AG08396 (cell line): ENCODE measurements around the gene NEMF.
"Not testable (repeated sequence)": the region's sequence is repeated elsewhere in the genome, so short reads cannot be mapped to it uniquely, and the experiment has no call there.

ENCODE experiments used
- DNase-seq: peaks from one replicate; pipeline ENCODE4 v3.0.0; 2012; ENCODE audit warnings: low spot score, mixed read lengths

NEMF gene

DNA sequence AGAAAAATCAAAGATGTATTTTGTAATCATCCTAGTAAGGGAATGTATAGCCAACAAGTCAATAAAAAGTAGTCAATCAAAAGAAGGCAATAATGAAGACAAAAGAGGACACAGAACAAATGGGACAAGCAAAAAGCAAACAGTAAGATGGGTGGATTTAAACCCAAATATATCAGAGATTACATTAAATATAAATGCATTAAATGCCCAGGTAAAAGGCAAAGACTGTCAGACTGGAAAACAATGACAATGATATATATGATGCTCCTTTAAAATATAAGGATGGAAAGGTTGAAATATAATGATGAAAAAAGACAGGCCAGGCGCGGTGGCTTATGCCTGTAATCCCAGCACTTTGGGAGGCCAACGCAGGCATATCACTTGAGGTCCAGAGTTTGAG is 35.7 kb downstream of the NEMF start:
- no peak for DNase-seq

DNA sequence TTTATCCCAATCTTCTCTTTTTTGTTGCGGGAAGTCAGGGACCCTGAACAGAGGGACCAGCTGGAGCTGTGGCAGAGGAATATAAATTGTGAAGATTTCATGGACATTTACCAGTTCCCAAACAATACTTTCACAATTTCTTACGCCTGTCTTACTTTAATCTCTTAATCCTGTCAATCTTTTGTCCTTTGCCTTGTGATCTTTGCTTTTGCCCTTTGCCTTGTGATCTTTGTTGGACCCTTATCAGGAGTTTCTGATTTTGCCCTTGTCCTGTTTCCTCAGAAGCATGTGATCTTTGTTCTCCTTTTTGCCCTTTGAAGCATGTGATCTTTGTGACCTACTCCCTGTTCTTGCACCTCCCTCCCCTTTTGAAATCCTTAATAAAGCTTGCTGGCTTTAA is 36.5 kb downstream of the NEMF start:
- DNase-seq: not testable (repeated sequence)

DNA sequence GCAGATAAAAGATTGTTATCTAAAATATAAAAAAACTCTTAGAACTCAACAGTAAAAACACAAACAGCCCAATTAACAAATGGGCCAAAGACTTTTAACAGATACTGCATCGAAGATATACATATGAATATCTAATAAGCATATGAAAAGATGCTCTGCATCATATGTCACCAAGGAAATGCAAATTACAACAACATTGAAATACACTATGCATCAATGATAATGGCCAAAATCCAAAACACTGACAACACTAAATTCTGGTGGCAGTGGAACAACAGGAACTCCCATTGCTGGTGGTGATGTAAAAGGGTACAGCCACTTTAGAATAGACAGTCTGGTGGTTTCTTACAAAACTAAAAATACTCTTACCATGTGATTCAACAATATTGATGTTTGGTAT is 43.8 kb downstream of the NEMF start:
- no peak for DNase-seq

DNA sequence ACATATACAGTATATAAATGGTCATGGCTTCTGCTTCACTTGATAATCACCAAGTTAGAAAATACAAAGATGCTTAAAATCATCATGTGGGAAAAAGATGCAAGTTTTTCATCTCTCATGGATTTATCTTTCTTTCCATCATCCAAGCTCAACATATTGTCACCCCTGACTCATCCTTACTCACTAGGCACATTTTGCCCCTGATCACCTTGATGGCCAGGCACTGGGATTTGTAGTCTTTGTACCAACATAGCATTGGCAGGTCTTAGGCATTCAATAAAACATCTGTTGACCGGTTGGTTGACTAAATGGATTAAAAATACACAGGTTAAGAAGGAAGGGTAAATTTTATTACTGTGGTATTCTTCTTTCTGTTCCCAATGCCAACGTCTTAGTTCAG is 56.6 kb downstream of the NEMF start:
- DNase-seq: no peak

DNA sequence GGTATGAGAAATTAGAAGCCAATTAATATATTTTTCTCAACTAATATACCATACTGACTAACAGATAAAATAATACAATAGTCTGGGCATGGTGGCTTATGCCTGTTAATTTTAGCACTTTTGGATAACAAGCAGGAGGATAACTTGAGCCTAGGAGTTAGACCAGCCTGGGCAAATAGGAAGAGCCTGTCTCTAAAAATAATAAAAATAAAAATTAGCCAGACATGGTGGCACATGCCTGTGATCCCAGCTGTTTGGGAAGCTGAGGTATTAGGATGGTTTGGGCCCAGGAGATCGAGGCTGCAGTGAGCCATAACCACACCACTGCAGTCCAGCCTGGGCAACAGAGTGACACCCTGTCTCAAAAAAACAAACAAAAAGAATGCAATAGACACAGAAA is 60.0 kb downstream of the NEMF start:
- no peak for DNase-seq

DNA sequence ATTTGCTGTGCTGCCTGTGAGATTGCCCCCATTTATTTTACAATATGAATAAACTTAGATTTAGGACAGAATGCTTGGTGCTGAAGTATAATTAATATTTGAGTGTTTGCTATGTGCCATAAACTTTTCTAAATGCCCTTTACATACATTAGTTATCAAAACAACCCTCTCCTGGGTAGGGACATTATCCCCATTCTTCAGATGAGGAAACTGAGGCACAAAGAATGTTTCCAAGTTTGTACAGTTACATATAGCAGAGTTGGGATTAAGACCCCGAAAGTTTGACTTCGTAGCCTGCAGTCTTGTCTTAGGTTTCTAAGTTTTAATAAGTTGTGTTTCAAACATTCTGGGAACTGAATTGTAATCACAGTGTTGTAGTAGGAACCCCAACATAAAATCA is 66.3 kb downstream of the NEMF start:
- DNase-seq: no peak

DNA sequence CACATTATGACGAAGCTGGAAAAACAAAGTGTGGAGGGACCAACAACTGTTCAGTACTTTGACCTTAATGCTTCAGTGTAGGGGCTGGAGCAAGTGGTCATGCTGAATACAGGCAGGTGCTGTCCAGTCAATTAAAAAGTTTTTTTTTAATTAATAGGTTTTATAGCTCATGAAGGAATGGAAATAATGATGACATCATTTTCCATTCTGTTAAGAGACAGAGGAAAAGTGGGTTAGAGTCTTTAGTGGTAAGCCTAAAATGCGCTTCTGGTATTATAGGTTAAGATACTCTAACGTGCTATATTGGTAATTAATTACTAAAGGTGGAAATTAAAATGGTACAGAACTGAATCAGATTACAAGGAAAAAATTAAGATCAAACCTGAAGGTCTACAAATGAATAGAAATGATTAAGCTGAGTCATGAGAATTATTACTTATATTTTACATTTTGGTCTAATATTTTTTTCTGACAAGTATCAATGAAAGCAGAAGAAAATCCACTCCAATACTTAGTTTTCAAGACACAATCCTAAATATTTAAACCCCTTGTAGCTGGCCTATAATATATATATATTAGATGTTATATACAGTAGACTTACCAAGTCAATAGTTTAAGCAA is 69.1 kb downstream of the NEMF start:
- DNase-seq: no peak

DNA sequence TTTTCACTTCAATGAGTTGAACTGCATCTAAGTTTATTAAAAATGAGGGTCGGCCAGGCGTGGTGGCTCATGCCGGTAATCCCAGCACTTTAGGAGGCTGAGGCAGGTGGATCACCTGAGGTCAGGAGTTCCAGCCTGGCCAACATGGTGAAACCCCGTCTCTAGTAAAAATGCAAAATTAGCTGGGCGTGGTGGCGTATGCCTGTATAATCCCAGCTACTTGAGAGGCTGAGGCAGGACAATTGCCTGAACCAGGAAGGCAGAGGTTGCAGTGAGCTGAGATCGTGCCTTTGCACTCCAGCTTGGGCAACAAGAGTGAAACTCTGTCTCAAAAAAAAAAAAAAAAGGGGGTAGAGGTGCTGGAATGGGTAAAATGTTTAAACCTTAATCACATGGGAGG is 71.5 kb downstream of the NEMF start:
- DNase-seq: not testable (repeated sequence)

DNA sequence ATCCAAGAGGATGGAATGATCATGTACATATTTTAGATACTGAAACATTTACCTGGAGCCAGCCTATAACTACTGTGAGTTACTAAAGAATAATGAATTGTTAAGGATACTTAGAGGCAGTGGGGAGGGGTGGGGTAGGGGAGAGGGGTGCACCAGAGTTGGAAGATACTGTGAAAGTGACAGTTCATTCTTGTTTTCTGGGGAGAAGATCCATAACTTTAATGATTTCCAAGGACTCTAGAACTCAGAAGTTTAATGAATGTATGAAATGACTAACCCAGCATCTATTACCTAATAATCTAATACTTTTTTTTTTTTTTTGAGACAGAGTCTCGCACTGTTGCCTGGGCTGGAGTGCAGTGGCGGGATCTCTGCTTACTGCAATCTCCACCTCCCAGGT is 74.2 kb downstream of the NEMF start:
- no peak for DNase-seq

DNA sequence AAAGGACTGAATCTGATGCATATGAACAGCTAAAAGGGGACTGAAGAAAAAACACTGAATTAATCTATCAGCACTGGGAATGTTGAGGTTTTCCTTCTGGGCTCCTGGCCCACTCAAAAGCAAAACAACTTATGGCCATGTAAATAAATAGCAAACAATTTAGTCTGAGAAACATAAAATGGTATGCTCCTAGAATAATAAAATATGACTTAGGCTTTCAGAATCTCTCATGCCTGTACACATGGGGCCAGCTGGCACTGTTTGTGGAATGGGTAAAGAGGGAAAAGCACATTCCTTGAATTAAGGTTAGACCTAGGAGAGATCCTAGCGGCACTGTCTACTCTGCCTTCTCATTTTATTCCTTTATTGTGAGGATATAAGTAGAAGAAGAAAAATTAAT is 78.5 kb downstream of the NEMF start:
- peak; percentile 7 for DNase-seq

DNA sequence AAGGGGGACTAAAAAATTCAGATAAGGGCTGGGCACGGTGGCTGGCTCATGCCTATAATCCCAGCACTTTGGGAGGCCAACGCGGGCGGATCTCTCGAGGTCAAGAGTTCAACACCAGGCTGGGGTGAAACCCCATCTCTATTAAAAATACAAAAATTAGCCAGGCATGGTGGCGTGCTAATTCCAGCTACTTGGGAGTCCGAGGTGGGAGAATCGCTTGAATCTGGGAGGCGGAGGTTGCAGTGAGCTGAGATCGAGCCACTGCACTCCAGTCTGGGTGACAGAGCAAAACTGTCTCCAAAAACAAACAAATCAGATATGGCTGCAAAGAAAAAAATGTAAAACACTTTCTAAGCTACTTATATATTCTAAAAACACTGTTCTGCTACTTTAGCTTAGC is 80.9 kb downstream of the NEMF start:
- not testable (repeated sequence) for DNase-seq

DNA sequence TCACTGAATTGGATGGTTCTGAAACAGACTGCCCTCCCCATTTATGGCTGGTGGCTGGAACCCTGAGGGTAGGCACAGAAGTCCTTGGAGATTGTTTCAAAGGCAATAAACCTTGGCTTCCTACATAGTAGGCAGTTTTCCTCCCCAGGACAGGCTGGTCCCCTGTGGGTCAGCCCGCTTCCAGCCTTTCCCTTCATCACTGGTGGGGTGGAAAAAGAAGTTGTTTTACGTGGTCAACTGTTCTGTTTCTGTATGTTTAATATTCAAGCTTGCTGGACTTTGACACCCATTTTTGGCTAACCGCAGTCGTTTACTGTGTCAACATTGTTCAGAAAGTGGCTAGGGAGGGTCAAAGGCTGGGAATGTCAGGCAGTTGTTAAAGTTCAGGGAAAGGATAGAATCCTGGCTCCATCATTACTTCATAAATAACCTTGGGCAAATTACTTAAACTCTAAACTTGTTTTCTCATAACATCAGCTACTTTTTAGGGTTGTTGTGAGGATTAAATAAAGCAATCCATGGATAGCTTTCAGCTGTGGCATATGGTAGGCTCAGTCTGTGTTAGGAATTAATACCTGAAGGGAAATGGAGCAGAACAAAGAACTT is 82.3 kb downstream of the NEMF start:
- peak; percentile 12 for DNase-seq

DNA sequence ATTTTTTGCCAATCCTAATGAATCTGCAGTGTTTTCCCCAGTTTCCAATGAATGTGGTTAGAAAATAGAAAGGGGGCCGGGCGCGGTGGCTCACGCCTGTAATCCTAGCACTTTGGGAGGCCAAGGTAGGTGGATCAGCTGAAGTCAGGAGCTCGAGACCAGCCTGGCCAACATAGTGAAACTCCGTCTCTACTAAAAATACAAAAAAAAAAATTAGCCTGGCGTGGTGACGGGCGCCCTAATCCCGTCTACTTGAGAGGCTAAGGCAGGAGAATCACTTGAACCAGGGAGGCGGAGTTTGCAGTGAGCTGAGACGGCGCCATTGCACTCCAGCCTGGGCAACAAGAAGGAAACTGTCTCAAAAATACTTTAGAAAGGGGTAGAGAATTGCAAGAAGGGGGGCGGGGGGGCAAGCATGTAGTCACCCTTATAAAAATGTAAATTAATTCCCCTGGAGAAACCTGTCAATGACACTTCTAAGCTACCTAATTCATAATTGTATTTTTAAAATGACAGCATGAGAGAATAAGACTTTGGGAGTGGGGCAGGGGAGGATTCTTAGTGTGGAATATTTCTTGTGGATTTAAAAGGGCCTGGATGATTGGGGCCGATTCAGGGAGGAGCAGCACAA is 82.9 kb downstream of the NEMF start:
- DNase-seq: no peak

DNA sequence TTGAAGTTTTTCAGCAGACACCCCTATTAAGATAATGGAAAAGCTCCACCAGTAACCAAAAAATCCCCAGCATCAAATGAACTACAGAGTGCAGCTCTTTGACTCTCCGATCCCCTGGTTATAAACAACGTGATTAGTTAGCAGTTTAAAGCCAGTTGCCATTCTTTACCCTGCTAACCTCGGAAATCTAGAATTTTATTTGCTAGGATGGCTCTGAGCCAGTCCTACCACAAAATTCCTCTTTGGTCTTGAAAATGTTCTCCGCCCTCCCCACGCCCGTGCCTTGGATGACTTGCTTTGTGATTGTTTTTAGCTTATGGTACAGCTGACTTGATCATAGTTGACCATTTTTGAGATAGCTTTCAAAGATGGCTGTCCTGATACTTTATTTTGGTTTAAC is 83.4 kb downstream of the NEMF start:
- peak; percentile 54 for DNase-seq

DNA sequence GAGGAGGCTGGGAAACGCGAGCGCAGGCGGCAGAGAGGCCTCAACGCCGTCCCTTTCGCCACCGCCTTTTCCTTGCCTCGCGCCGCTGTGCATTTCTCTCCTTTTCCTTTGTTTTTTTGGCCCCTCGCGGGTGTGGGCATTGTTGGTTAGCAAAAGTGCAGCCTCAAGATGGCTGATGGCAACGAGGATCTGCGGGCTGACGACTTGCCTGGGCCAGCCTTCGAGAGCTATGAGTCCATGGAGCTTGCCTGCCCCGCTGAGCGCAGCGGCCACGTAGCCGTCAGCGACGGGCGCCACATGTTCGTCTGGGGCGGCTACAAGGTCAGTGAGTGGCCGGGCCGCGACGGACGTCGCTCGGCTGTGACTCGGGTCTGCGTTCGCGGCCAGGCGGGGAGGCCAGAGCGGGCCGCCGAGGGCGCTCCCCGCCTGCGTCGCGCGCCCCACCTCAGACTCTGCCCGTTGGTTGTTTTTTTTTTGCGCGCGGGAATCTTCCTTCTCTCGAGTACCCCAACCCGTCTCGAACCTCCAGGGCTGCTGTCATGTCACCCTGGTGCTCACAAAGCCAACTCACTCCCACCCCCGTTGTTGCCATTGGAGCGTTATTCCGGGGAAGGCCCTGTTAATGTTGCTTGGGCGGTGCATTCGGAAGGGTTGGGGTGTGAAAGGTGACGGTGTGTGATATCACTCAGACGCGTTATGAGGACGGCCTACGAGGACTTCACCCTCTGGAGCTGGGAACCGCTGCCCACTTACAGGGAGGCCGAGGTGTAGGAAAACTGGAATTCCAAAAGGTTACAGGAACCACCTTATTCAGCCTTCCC is 84.1 kb downstream of the NEMF start:
- peak; percentile 50 for DNase-seq

DNA sequence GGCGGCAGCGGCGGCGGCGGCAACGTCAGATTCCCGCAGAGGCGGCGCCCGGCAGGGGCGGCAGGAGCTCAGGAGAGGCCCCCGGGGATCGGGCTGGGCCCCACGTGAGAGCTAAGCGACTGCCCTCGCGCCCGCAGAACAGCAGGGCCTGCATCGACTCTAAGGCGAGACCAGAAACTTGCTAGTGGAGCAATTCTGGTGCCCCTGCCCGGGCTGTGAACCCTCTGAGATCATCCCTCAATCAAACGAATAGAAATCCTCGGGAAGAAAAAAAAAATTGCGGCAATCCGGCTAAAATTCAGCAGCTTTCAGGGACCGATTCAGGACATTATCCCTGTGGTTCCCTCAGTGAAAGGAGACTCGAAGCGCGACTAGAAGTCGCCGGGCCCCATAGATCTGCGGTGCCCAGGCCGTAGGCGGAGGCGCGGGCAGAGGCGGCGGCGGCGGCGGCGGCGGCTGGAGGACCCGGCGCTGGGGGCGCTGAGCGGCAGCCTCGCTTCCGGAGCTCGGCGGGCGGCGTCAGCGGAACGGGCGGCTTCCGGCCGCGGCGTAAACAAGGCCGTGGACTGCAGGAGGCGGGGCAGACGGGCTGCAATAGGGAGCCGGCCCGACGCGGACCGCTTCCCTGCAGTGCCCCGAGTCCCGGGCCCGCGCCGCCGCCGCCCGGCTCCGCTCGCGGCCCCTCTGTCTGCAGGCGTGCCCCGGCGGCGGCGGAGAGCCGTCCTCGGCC is 84.9 kb downstream of the NEMF start, which contains the start of gene KLHDC2:
KLHDC2 (plus strand) TSS at position 583 of the 730 bp plus-strand sequence. CDS start 316 bp downstream, outside the sequence.
- peak; percentile 91 for DNase-seq

DNA sequence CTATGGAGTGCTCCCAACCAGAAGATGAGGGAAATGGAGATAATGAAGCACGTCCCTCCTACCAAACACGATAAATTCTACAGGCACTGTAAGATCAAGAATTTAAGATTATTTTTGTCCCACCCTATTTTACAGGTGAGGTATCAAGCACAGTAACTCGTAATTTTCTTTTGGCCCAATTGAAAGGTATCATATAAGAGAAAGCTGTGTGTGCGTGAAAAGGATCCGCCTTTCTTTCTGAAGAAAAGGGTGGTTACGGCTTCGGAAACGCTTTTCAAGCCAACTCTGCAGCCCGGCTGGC is 85.4 kb downstream of the NEMF start:
- no peak for DNase-seq

DNA sequence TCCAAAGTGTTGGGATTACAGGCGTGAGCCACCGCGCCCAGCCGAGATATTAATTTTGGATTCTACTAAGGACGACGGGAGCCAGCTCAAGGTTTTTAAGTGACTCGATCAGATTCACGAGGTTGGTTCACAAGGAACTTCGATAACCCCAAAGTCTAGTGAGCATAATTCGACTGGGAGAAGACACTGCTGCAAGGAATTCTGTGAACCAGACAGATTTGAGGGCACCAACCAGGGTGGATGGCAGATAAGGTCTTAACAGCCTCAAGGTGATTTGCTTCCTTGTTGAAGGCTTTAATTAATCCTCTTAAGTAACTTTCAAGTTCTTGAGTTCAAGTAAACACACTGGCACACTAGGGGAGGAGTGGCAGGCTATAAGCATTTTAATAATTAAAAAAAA is 85.7 kb downstream of the NEMF start:
- no peak for DNase-seq

DNA sequence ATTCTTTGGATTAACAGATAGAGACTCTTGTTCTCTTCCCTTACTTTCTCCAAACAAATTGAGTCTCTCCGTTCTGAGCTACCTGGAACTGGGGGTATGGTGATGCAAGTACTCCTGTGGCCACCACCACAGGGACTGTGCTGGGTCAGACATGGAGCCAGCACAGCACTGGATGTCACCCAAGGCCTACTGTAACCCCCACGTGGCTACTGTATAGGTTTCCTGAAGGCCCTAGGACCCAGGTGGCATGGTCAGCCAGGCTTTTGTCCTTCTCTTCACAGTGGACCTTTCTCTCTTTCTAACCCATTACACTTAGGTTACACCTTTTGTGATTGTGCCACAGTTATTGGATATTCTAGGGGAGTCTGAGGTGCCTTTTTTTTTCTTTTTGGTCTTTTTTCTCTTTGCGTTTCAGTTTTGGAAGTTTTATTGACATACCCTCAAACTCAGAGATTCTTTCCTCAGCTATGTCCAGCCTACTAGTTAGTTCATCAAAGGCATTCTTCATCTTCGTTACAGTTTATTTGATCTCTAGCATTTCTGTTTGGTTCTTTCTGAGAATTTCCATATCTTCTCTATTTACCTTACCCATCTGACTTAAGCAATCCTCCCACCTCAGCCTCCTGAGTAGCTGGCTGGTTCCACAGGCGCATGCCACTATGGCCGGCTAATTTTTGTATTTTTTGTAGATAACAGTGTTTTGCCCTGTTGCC is 90.6 kb downstream of the NEMF start:
- DNase-seq: no peak

DNA sequence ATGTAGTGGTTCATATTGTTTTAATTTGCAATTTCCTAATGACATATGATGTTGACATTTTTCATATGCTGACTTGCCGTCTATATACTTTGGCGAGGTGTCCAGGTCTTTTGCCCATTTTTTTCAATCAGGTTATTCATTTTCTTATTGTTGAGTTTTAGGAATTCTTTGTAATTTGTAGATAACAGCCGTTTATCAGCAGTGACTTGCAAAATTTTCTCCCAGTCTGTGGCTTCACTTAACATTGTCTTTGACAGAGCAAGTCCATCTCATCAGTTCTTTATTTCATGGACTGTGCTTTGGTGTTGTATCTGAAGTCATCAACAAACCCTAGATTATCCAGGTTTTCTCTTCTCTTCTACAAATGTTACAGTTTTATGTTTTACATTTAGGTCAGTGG is 97.2 kb downstream of the NEMF start:
- no peak for DNase-seq

DNA sequence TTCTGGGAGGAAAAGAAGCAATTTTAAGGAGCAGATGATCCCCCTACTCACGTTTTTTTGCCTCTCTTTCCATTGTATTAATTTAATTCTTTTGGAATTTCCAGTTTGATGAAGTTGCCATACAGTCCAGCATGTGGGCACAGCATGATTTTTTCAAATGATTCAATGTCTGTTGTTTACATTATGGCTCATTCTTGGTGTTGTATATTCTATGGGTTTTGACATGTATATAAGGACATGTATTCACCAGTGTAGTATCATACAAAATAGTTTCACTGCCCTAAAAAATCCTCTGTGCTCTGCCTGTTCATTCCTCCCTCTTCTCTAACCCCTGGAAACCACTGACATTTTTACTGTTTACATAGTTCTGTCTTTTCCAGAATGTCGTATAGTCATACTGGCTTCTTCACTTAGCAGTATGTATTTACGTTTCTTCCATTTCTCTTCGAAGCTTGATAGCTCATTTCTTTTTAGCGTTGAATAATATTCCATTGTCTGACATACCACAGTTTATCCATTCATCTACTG is 98.0 kb downstream of the NEMF start:
- no peak for DNase-seq
